K562 (cell line): Measurements from ENCODE around the gene SMIM41. TPM values are rescaled to one million over a fixed set of nuclear protein-coding genes. Genes with fewer than 3 reads are reported as not detected.

Experiments used
- BCOR ChIP-seq: fragments of 450-650 bp; IDR thresholded peaks from 2 replicates; pipeline ENCODE4 v1.6.1; 2016
- FOXA3 ChIP-seq, 2 experiments: fragments of 450-650 bp in 1 of 2; sonication (generic) in 1 of 2; formaldehyde crosslinking; IDR thresholded peaks in 1 of 2; conservative IDR thresholded peaks in 1 of 2; 2 replicates each; pipeline versions ENCODE4 v1.4.0 to v1.8.0; 2020 to 2022; ENCODE audit warnings: mild to moderate bottlenecking in 2 of 2, missing genetic modification reagents in 1 of 2
- HMG20A ChIP-seq: fragments of 450-650 bp; formaldehyde crosslinking; conservative IDR thresholded peaks from 2 replicates; pipeline ENCODE4 v1.4.0; 2020; ENCODE audit warnings: mild to moderate bottlenecking, mixed read lengths
- KDM1A ChIP-seq, 2 experiments: fragments of 450-650 bp; IDR thresholded peaks; 2 replicates each; pipeline ENCODE4 v1.6.1; 2016; ENCODE audit warnings: mild to moderate bottlenecking in 2 of 2
- PHF21A ChIP-seq: fragments of 450-650 bp; IDR thresholded peaks from 2 replicates; pipeline ENCODE4 v1.6.1; 2017; ENCODE audit warnings: low read depth, borderline replicate concordance
- POLR2A ChIP-seq: fragments of 450-650 bp; conservative IDR thresholded peaks from 2 replicates; pipeline ENCODE4 v1.6.1; 2016
- RBBP5 ChIP-seq: fragments of 200-600 bp; sonication (generic); IDR thresholded peaks from 2 replicates; pipeline ENCODE4 v1.6.1; 2012; ENCODE audit warnings: borderline replicate concordance, mild to moderate bottlenecking, low read length, control low read depth, inconsistent platforms; ENCODE audit not compliant: insufficient read depth, poor library complexity, severe bottlenecking
- RBM25 ChIP-seq: fragments of 200-400 bp; formaldehyde crosslinking; IDR thresholded peaks from 2 replicates; pipeline ENCODE4 v1.6.1; 2018; ENCODE audit warnings: low read length, low read depth, moderate library complexity; ENCODE audit not compliant: severe bottlenecking
- SIRT6 ChIP-seq: IDR thresholded peaks from one replicate; pipeline ENCODE4 v1.6.1; 2012; ENCODE audit warnings: low read depth, mild to moderate bottlenecking, control low read depth, inconsistent platforms, low read length, moderate library complexity
- SNIP1 ChIP-seq: fragments of 450-650 bp; IDR thresholded peaks from 2 replicates; pipeline ENCODE4 v1.7.1; 2017; ENCODE audit warnings: low read depth, mild to moderate bottlenecking
- TCF3 ChIP-seq: sonication (generic); formaldehyde crosslinking; IDR thresholded peaks from 2 replicates; pipeline ENCODE4 v1.4.0; 2020; ENCODE audit warnings: mild to moderate bottlenecking, missing genetic modification reagents
- ZNF175 ChIP-seq: fragments of 200-800 bp; sonication (Bioruptor generic); IDR thresholded peaks from 2 replicates; pipeline ENCODE4 v1.6.1; 2016; ENCODE audit warnings: low read depth, mild to moderate bottlenecking, missing genetic modification characterization, missing compliant biosample characterization
- ZNF57 ChIP-seq: fragments of 450-650 bp; formaldehyde crosslinking; IDR thresholded peaks from 2 replicates; pipeline ENCODE4 v1.4.0; 2020; ENCODE audit warnings: mild to moderate bottlenecking, moderate library complexity
- ZNF644 ChIP-seq: fragments of 200-800 bp; sonication (Bioruptor generic); IDR thresholded peaks from 2 replicates; pipeline ENCODE4 v1.6.1; 2016; ENCODE audit warnings: low read depth, missing genetic modification characterization, missing compliant biosample characterization
- polyA plus RNA-seq, 8 experiments: library from polyadenylated mRNA; depleted of rRNA in 4 of 8; stranded (reverse) in 5 of 8; unstranded in 3 of 8; fragments of >200 nt; fragmentation: Nextera tagmentation in 2 of 8; fragmentation: Illumina TruSeq in 1 of 8; extraction: Ambion mirVana in 2 of 8; extraction: Trizol in 1 of 8; gene quantifications; 2 replicates each; pipeline versions ENCODE4 v1.2.1 to v1.2.3, GENCODE V29; 2011 to 2014; ENCODE audit warnings: inconsistent platforms in 1 of 8, missing spikeins in 1 of 8
- total RNA-seq, 7 experiments: library from RNA; depleted of rRNA in 6 of 7; stranded (reverse); fragments of >200 nt in 6 of 7; fragmentation: Illumina TruSeq in 2 of 7; extraction: Trizol in 2 of 7; gene quantifications; 2 replicates each; pipeline versions ENCODE4 v1.2.1 to v1.2.3, GENCODE V29; 2011 to 2021; ENCODE audit warnings: low replicate concordance in 1 of 7
- TF ChIP-seq, protein P1 (sequence below), 2 experiments: fragments of 450-650 bp; IDR thresholded peaks; 2 replicates each; pipeline ENCODE4 v1.6.1; 2016
- TF ChIP-seq, protein P2 (sequence below), 3 experiments: fragments of 200-800 bp in 1 of 3; sonication (Bioruptor generic) in 1 of 3; sonication (generic) in 1 of 3; formaldehyde crosslinking in 1 of 3; IDR thresholded peaks; 2 replicates each; pipeline versions ENCODE4 v1.6.1 to v1.8.0; 2016 to 2022; ENCODE audit warnings: mild to moderate bottlenecking in 2 of 3, missing compliant biosample characterization in 2 of 3, missing genetic modification characterization in 2 of 3, missing genetic modification reagents in 1 of 3
- TF ChIP-seq, protein P3 (sequence below): fragments of 450-650 bp; formaldehyde crosslinking; IDR thresholded peaks from 2 replicates; pipeline ENCODE4 v1.4.0; 2022; ENCODE audit warnings: mild to moderate bottlenecking, moderate library complexity

SMIM41 gene
- total and polyA plus RNA-seq, 9 of the 15 experiments (the other 6 are each of a cell fraction or from before 2014, with no cell fraction given) = not detected

DNA sequence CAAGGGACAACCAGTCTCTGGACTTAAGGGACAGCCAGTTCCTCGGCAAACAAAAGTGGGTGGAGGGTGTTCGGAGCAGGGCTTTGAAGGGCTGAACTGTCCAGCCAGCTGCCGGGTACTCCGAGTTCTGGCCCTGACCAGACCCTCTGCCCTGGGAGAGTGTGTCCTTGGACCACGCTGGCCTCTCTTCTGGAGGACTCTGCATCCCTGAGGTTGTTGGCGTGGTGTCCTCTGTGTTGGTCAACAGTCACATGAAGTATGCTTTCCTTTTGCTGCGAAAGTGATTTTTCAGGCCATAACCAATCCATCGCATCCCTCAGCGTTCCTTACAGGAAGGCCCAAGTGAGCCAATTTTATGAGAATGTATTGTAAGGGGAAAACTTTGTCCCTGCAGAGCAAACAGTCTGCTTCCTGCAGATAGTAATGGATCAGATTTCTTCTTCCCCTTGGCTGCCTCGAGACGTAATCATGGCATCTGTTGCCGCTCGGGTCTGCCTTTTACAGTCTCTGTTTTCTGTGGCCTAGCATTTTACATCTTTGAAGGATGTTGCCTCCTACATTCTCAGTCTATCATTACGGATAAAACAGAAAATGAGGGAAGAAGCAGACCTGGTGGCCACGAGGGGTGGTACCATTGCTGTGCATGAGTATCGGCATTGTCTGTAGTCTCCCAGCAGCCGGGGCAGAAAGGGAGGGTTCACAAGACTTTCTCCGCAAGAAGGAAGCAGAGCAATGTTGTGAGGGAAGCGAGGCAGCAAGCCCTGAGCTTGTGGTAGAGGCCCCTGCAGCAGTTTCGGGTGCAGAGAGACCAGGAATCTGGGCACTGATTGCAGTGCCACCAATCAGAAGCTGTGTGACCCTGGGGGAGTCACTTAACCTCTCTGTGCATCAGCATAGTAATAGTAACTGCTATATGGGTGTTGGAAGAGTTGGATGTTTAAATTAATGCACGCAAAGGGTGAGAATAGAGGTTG is 47.4 kb downstream of the SMIM41 start (continued):
- TF ChIP-seq, protein P1, sequence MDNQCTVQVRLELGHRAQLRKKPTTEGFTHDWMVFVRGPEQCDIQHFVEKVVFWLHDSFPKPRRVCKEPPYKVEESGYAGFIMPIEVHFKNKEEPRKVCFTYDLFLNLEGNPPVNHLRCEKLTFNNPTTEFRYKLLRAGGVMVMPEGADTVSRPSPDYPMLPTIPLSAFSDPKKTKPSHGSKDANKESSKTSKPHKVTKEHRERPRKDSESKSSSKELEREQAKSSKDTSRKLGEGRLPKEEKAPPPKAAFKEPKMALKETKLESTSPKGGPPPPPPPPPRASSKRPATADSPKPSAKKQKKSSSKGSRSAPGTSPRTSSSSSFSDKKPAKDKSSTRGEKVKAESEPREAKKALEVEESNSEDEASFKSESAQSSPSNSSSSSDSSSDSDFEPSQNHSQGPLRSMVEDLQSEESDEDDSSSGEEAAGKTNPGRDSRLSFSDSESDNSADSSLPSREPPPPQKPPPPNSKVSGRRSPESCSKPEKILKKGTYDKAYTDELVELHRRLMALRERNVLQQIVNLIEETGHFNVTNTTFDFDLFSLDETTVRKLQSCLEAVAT (IDR thresholded peaks at IDR 0.05) = no peak
- TF ChIP-seq, protein P2, sequence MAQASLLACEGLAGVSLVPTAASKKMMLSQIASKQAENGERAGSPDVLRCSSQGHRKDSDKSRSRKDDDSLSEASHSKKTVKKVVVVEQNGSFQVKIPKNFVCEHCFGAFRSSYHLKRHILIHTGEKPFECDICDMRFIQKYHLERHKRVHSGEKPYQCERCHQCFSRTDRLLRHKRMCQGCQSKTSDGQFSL (CRISPR knock-in tag; IDR thresholded peaks at IDR 0.05) = no peak
- TF ChIP-seq, protein P2 (tag; IDR thresholded peaks at IDR 0.05) = peak in 1 of 2 experiments; percentile 27; a peak in 1 of 4 replicates
- TF ChIP-seq SNIP1 = no peak
- TF ChIP-seq HMG20A (CRISPR knock-in tag) = no peak
- no peak for TF ChIP-seq PHF21A
- peak; percentile 21 to 51; a peak in 3 of 4 replicates for TF ChIP-seq KDM1A (IDR thresholded peaks at IDR 0.05)
- TF ChIP-seq RBBP5 = no peak
- peak; percentile 25 to 81; a peak in 2 of 4 replicates for TF ChIP-seq FOXA3 (CRISPR knock-in tag; conservative IDR thresholded peaks at IDR 0.05 in 1 of 2, IDR thresholded peaks at IDR 0.05 in 1 of 2)
- TF ChIP-seq ZNF175 = no peak
- TF ChIP-seq, protein P3, sequence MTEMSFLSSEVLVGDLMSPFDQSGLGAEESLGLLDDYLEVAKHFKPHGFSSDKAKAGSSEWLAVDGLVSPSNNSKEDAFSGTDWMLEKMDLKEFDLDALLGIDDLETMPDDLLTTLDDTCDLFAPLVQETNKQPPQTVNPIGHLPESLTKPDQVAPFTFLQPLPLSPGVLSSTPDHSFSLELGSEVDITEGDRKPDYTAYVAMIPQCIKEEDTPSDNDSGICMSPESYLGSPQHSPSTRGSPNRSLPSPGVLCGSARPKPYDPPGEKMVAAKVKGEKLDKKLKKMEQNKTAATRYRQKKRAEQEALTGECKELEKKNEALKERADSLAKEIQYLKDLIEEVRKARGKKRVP (CRISPR knock-in tag) = no peak
- peak; percentile 59 for TF ChIP-seq RBM25
- TF ChIP-seq TCF3 (CRISPR knock-in tag) = peak; percentile 40; the same call in 1 of the 2 replicates
- TF ChIP-seq ZNF57 = no peak
- no peak for TF ChIP-seq ZNF644 (tag)
- no peak for TF ChIP-seq SIRT6
- TF ChIP-seq BCOR = peak; percentile 70; the same call in 1 of the 2 replicates
- no peak for TF ChIP-seq POLR2A
